K562 (cell line): ENCODE data around the gene CENPT. TPM values are rescaled to one million over a fixed set of nuclear protein-coding genes. Genes with fewer than 3 reads are reported as not detected.
A peak's percentile ranks its signal among the peaks of the same experiment; 100 is the strongest.

Source experiments
- ASH1L ChIP-seq: fragments of 450-650 bp; IDR thresholded peaks from 2 replicates; pipeline ENCODE4 v1.6.1; 2018; ENCODE audit warnings: borderline replicate concordance, mild to moderate bottlenecking, low read depth; ENCODE audit not compliant: partially characterized antibody
- CAMTA2 ChIP-seq: fragments of 250-450 bp; sonication (Bioruptor Pico); conservative IDR thresholded peaks from 2 replicates; pipeline ENCODE4 v1.5.1; 2022
- IRF2 ChIP-seq: sonication (generic); formaldehyde crosslinking; IDR thresholded peaks from 2 replicates; pipeline ENCODE4 v1.8.1; 2022; ENCODE audit warnings: mild to moderate bottlenecking, missing genetic modification reagents
- MECOM ChIP-seq: fragments of 250-450 bp; sonication (Bioruptor Pico); IDR thresholded peaks from 2 replicates; pipeline ENCODE4 v1.8.0; 2022; ENCODE audit warnings: inconsistent platforms
- MLLT1 ChIP-seq, 2 experiments: fragments of 450-650 bp; IDR thresholded peaks; 2 replicates each; pipeline ENCODE4 v1.6.1; 2016
- PTTG1 ChIP-seq: fragments of 450-650 bp; IDR thresholded peaks from 2 replicates; pipeline ENCODE4 v1.6.1; 2016; ENCODE audit warnings: low read depth, mild to moderate bottlenecking, missing genetic modification characterization, missing compliant biosample characterization
- RBM34 ChIP-seq: fragments of 200-400 bp; formaldehyde crosslinking; IDR thresholded peaks from 2 replicates; pipeline ENCODE4 v1.6.1; 2018; ENCODE audit warnings: low read length, borderline replicate concordance; ENCODE audit not compliant: insufficient read depth
- SIRT6 ChIP-seq: IDR thresholded peaks from one replicate; pipeline ENCODE4 v1.6.1; 2012; ENCODE audit warnings: low read depth, mild to moderate bottlenecking, control low read depth, inconsistent platforms, low read length, moderate library complexity
- SMC3 ChIP-seq: conservative IDR thresholded peaks from 2 replicates; pipeline ENCODE4 v1.6.1; 2011; ENCODE audit warnings: low read depth, low read length, improper control_type of control experiment; ENCODE audit not compliant: insufficient read depth
- SRSF7 ChIP-seq: fragments of 200-400 bp; formaldehyde crosslinking; optimal IDR thresholded peaks from 2 replicates; pipeline ENCODE3; 2017; ENCODE audit warnings: mild to moderate bottlenecking, low read depth, low read length
- TBP ChIP-seq: optimal IDR thresholded peaks from 2 replicates; pipeline ENCODE3; 2011; ENCODE audit warnings: low read depth, low read length, improper control_type of control experiment
- TFE3 ChIP-seq: fragments of 450-650 bp; formaldehyde crosslinking; IDR thresholded peaks from 2 replicates; pipeline ENCODE4 v1.4.0; 2020; ENCODE audit warnings: mild to moderate bottlenecking, mixed read lengths
- TOE1 ChIP-seq, 2 experiments: fragments of 450-650 bp in 1 of 2; sonication (generic) in 1 of 2; formaldehyde crosslinking in 1 of 2; IDR thresholded peaks; 2 replicates each; pipeline versions ENCODE4 v1.7.1 to v1.8.0; 2016 to 2022; ENCODE audit warnings: borderline replicate concordance in 2 of 2, mild to moderate bottlenecking in 2 of 2, antibody characterized with exemption in 1 of 2, inconsistent platforms in 1 of 2, low read depth in 1 of 2, missing genetic modification reagents in 1 of 2, moderate library complexity in 1 of 2
- ZBTB17 ChIP-seq: fragments of 450-650 bp; formaldehyde crosslinking; IDR thresholded peaks from 2 replicates; pipeline ENCODE4 v1.4.0; 2020; ENCODE audit warnings: mild to moderate bottlenecking
- ZNF444 ChIP-seq: fragments of 250-450 bp; sonication (Bioruptor Pico); IDR thresholded peaks from 2 replicates; pipeline ENCODE4 v1.4.0; 2020; ENCODE audit warnings: mild to moderate bottlenecking, moderate library complexity
- ZNF79 ChIP-seq: fragments of 250-450 bp; sonication (Bioruptor Pico); IDR thresholded peaks from 2 replicates; pipeline ENCODE4 v1.4.0; 2020; ENCODE audit warnings: low read depth, mild to moderate bottlenecking, moderate library complexity
- polyA plus RNA-seq, 8 experiments: library from polyadenylated mRNA; depleted of rRNA in 4 of 8; stranded (reverse) in 5 of 8; unstranded in 3 of 8; fragments of >200 nt; fragmentation: Nextera tagmentation in 2 of 8; fragmentation: Illumina TruSeq in 1 of 8; extraction: Ambion mirVana in 2 of 8; extraction: Trizol in 1 of 8; gene quantifications; 2 replicates each; pipeline versions ENCODE4 v1.2.1 to v1.2.3, GENCODE V29; 2011 to 2014; ENCODE audit warnings: inconsistent platforms in 1 of 8, missing spikeins in 1 of 8
- total RNA-seq, 7 experiments: library from RNA; depleted of rRNA in 6 of 7; stranded (reverse); fragments of >200 nt in 6 of 7; fragmentation: Illumina TruSeq in 2 of 7; extraction: Trizol in 2 of 7; gene quantifications; 2 replicates each; pipeline versions ENCODE4 v1.2.1 to v1.2.3, GENCODE V29; 2011 to 2021; ENCODE audit warnings: low replicate concordance in 1 of 7
- TF ChIP-seq, protein P1 (sequence below): fragments of 450-650 bp; formaldehyde crosslinking; IDR thresholded peaks from 2 replicates; pipeline ENCODE4 v1.4.0; 2020; ENCODE audit warnings: mild to moderate bottlenecking, moderate library complexity
- TF ChIP-seq, protein P2 (sequence below): sonication (generic); IDR thresholded peaks from 2 replicates; pipeline ENCODE4 v1.6.1; 2016
- TF ChIP-seq, protein P3 (sequence below): sonication (generic); formaldehyde crosslinking; IDR thresholded peaks from 2 replicates; pipeline ENCODE4 v1.8.0; 2022; ENCODE audit warnings: mild to moderate bottlenecking, low read depth, missing genetic modification reagents
- TF ChIP-seq, protein P4 (sequence below): sonication (generic); formaldehyde crosslinking; IDR thresholded peaks from 2 replicates; pipeline ENCODE4 v1.5.0; 2020; ENCODE audit warnings: missing genetic modification reagents

CENPT gene
- total and polyA plus RNA-seq, 9 of the 15 experiments (the other 6 are each of a cell fraction or from before 2014, with no cell fraction given): 3.6 to 94.2 (median 44.1) TPM

DNA sequence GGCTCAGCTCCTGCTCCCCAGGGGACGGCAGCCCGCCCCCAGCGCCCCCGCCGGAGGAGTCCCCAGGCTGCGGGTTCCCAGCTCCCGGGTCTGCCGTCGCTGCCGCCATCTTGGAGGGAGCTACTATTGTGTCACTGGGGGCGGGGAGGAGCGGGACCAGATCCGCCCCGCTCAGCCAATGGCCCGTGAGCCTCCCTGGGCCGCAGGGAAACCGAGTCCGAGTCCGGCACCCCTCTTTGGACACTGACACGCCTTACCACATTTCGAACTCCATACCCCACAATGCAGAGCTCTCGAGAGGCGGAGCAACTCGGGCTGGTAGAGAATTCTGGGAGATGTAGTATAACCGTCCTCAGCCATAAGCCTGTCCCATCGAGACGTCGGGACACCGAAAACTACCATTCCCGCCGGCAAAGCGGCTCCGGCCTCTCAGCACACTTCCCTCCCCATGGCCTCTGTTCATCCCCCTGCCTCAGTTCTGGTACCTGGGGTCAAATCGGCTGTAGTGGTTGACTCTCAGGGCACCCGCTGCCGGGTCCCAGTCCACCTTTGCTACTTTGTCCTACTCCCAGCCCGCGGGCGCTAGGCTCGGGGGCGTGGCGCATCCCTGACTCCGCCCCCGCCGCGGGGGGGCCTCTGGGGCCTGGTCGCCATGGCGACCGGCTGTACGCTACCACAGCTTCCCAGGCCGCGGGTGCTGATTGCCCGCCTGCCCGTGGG is 40.9 kb downstream of the CENPT start, which contains the start of the genes RANBP10 and TSNAXIP1 (continued):
- TF ChIP-seq, protein P1, sequence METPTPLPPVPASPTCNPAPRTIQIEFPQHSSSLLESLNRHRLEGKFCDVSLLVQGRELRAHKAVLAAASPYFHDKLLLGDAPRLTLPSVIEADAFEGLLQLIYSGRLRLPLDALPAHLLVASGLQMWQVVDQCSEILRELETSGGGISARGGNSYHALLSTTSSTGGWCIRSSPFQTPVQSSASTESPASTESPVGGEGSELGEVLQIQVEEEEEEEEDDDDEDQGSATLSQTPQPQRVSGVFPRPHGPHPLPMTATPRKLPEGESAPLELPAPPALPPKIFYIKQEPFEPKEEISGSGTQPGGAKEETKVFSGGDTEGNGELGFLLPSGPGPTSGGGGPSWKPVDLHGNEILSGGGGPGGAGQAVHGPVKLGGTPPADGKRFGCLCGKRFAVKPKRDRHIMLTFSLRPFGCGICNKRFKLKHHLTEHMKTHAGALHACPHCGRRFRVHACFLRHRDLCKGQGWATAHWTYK (CRISPR knock-in tag): peak; percentile 83; the same call in 1 of the 2 replicates
- TF ChIP-seq TFE3 (CRISPR knock-in tag): no peak
- TF ChIP-seq SRSF7: no peak
- TF ChIP-seq, protein P2, sequence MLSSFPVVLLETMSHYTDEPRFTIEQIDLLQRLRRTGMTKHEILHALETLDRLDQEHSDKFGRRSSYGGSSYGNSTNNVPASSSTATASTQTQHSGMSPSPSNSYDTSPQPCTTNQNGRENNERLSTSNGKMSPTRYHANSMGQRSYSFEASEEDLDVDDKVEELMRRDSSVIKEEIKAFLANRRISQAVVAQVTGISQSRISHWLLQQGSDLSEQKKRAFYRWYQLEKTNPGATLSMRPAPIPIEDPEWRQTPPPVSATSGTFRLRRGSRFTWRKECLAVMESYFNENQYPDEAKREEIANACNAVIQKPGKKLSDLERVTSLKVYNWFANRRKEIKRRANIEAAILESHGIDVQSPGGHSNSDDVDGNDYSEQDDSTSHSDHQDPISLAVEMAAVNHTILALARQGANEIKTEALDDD: no peak
- no peak for TF ChIP-seq MLLT1 (IDR thresholded peaks at IDR 0.05)
- TF ChIP-seq, protein P3, sequence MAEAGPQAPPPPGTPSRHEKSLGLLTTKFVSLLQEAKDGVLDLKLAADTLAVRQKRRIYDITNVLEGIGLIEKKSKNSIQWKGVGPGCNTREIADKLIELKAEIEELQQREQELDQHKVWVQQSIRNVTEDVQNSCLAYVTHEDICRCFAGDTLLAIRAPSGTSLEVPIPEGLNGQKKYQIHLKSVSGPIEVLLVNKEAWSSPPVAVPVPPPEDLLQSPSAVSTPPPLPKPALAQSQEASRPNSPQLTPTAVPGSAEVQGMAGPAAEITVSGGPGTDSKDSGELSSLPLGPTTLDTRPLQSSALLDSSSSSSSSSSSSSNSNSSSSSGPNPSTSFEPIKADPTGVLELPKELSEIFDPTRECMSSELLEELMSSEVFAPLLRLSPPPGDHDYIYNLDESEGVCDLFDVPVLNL (CRISPR knock-in tag): no peak
- no peak for TF ChIP-seq TOE1 (IDR thresholded peaks at IDR 0.05; ENCODE audit: borderline replicate concordance)
- no peak for TF ChIP-seq TOE1 (CRISPR knock-in tag; IDR thresholded peaks at IDR 0.05; ENCODE audit: borderline replicate concordance, low read depth)
- TF ChIP-seq, protein P4, sequence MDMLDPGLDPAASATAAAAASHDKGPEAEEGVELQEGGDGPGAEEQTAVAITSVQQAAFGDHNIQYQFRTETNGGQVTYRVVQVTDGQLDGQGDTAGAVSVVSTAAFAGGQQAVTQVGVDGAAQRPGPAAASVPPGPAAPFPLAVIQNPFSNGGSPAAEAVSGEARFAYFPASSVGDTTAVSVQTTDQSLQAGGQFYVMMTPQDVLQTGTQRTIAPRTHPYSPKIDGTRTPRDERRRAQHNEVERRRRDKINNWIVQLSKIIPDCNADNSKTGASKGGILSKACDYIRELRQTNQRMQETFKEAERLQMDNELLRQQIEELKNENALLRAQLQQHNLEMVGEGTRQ (CRISPR knock-in tag): no peak
- TF ChIP-seq SMC3: no peak
- no peak for TF ChIP-seq IRF2
- no peak for TF ChIP-seq ZNF444 (CRISPR knock-in tag)
- TF ChIP-seq SIRT6: no peak
- 0 out of 2 replicates have a peak, but pooled peaks have one; percentile 42 for TF ChIP-seq ZNF79 (CRISPR knock-in tag)
- no peak for TF ChIP-seq RBM34
- no peak for TF ChIP-seq MECOM (CRISPR knock-in tag)
- TF ChIP-seq ASH1L: peak; percentile 78
- peak; percentile 65; the same call in 1 of the 2 replicates for TF ChIP-seq ZBTB17 (CRISPR knock-in tag)
- 0 out of 2 replicates have a peak, but pooled peaks have one; percentile 45 for TF ChIP-seq PTTG1 (tag)
- peak; percentile 95 for TF ChIP-seq TBP
- TF ChIP-seq CAMTA2: no peak
